Adrenal gland (tissue), 12 donors: ENCODE results near the gene UBAC1. TPM values are rescaled to one million over a fixed set of nuclear protein-coding genes. Genes with fewer than 3 reads are reported as not detected.

Experiments used
- DNase-seq, 7 donors: peaks; one replicate each; pipeline ENCODE4 v3.0.0-alpha.2; 2019 to 2020
- H3K27ac ChIP-seq, 5 donors: fragments of 200-600 bp; sonication (generic) in 4 of 5; 1 replicate in 3 of 5; 2 replicates in 2 of 5; pipeline versions ENCODE4 v1.5.1 to v1.8.0; 2016 to 2020; ENCODE audit warnings: mild to moderate bottlenecking in 1 of 5
- H3K27me3 ChIP-seq: fragments of 200-600 bp; 2 replicates; pipeline ENCODE4 v1.8.0; 2021
- H3K36me3 ChIP-seq, 2 donors: fragments of 200-600 bp; replicated peaks in 1 of 2; 1 replicate in 1 of 2; 2 replicates in 1 of 2; pipeline versions ENCODE4 v1.5.1 to v1.8.0; 2018 to 2022
- H3K4me1 ChIP-seq, 2 donors: fragments of 200-600 bp; replicated peaks in 1 of 2; 1 replicate in 1 of 2; 2 replicates in 1 of 2; pipeline versions ENCODE4 v1.5.1 to v1.8.0; 2018 to 2021
- H3K4me3 ChIP-seq, 4 donors: fragments of 200-600 bp; sonication (generic) in 3 of 4; one replicate each; pipeline ENCODE4 v1.5.1; 2016 to 2018
- H3K9me3 ChIP-seq, 3 donors: fragments of 200-600 bp; sonication (generic) in 1 of 3; replicated peaks in 1 of 3; 1 replicate in 2 of 3; 2 replicates in 1 of 3; pipeline versions ENCODE4 v1.5.1 to v1.8.0; 2016 to 2021
- CTCF ChIP-seq, 6 experiments: fragments of 450-650 bp in 4 of 6; fragments of 200-600 bp in 2 of 6; sonication (generic) in 1 of 6; IDR thresholded peaks; 1 replicate in 5 of 6; 2 replicates in 1 of 6; pipeline versions ENCODE4 v1.5.1 to v1.8.0; 2016 to 2021; ENCODE audit warnings: antibody characterized with exemption in 6 of 6, mild to moderate bottlenecking in 2 of 6, moderate library complexity in 1 of 6
- POLR2A ChIP-seq, 2 donors: fragments of 450-650 bp; IDR thresholded peaks; one replicate each; pipeline ENCODE4 v1.6.1; 2017; ENCODE audit warnings: antibody characterized with exemption in 2 of 2, mild to moderate bottlenecking in 2 of 2, moderate library complexity in 1 of 2
- WGBS, 4 donors: extraction: QIAGEN DNeasy Blood & Tissue Kit in 2 of 4; methylation state at CpG; one replicate each; pipeline versions ENCODE4 v1.1.5 to v1.1.7; 2013 to 2017; 5-methylcytosine and 5-hydroxymethylcytosine counted together
- intact Hi-C, 2 donors: fragments of 100-400 bp; cut with DNase I; formaldehyde crosslinking; loops; one replicate each; pipeline versions ENCODE4 v1.14.1 to v1.15.0; 2022 to 2023
- polyA plus RNA-seq, 3 donors: library from polyadenylated mRNA; stranded (reverse); fragments of 200-250 nt in 2 of 3; fragments of 350-450 nt in 1 of 3; fragmentation: Illumina TruSeq in 1 of 3; extraction: RNeasy Lipid Tissue Mini Kit (QIAGEN cat#74804) in 1 of 3; gene quantifications; one replicate each; pipeline ENCODE4 v1.2.3, GENCODE V29; 2013 to 2014
- total RNA-seq, 9 donors: library from RNA; depleted of rRNA in 4 of 9; stranded (reverse); fragments of >200 nt in 4 of 9; fragments of 120-200 nt in 1 of 9; fragmentation: NEBNext Ultra II Directional in 1 of 9; extraction: Animal tissue kit (Norgen Biotek cat#: 25700) in 1 of 9; gene quantifications; one replicate each; pipeline versions ENCODE4 v1.1.0 to v1.2.4, GENCODE V29; 2013 to 2023
- donor health status: healthy with polysubstance abuse.
- donor health status: Bipolar disorder and iron deficiency.
- donor health status: DM: yes; HTN: yes; CAD: no.
- donor health status: DM: no; HTN: no; CAD: no.
- donor health status: DM: no; HTN: no; CAD: no.
- donor health status: DM: yes; HTN: yes; CAD: no.

The UBAC1 gene
- total and polyA plus RNA-seq, 12 donors = 20.2 to 63.3 (median 37.9) TPM

DNA sequence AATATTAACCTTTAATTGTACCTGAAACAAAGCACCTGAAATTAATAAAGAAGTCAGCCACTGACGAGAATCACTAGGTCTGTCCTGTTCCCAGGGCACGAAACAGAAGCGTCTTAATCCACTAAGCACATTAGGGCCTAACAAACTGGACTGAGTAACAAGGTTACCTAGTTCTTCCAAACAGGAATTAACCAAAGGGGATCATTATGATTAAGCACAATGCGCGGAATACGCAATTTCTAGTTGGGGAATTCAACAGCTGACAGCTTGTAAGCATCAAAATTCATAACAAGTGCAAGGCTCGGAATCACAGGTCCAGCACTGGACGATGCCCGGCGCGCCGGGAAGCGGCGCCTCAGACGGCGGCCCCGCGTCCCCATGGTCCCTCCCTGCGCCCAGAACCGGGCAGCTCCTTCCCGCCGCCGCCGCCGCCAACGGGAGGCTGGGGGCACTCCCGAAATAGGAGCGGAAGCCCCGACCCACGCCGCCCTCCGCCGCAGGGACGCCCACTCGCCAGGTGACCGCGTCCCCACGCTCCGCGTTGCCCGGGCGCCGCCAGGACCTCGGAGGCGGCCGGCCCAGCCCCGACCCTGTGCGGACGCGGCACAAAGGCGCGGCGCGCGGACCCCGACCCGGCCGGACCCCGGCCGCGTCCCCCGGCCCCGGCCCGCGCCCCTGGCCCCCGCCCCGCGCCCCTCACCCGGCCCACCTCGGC, 54.7 kb downstream of the UBAC1 start:
- WGBS, 4 donors = 1 to 6% (median 1%) methylated on average over 8 to 70 of the region's 70 CpGs
- H3K36me3 ChIP-seq = no peaks in the 10 kb centered on the region
- intact Hi-C loops = no loop called here
- TF ChIP-seq POLR2A (IDR thresholded peaks at IDR 0.05) = peak in 1 of 2 donors; percentile 34
- no peak for TF ChIP-seq CTCF (IDR thresholded peaks at IDR 0.05)
- peaks cover 37 to 70% of the 10 kb centered on the region in 2 donors for H3K4me1 ChIP-seq
- H3K9me3 ChIP-seq = no peaks in the 10 kb centered on the region
- H3K4me3 ChIP-seq = peak overlapping the region in 2 of 4 donors; percentile 33 to 65
- DNase-seq = peak in 4 of 7 donors; percentile 33 to 49 (median 44)
- H3K27ac ChIP-seq = peak overlapping the region; percentile 44 to 88 (median 49)
- H3K27me3 ChIP-seq = no peaks in the 10 kb centered on the region

DNA sequence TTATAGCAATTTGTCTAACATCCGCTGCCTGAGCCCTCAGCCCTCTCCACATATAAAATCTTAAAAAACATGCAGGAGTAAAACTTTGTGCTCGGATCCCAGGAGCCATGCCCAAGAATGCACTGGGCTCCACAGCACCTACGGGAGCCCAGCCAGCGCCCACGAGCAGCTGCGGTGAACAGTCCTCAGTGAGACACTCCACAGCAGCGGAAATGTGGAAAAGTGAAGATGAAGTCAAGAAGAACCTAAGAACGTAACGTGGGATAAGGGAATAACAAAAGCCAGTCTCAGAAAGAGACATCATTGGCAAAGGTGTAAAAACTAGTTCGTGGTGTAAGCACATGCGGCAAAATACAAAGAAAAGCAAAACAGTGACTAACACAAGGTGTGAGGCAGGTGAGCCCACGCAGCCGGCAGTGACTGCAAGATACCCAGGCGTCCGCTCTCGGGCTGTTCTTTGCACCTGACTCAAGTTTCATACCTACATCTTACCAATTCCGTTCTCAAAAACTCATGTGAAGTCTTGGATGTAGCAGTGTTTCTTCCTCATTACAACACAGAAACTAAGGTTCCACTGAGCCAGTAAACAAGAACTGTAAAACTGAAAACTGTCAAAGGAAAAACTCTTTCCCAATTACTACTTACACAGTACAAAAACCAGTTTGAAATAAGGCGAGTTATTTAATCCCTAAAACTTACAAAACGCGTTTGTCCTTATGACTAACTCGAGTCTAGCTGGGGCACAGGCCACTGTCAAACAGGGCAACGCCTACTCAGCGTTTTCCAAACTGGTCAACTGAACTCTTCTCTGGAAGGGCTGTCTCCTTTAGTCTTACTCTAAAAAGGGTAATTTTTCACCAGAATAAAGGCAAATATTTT, 55.6 kb downstream of the UBAC1 start:
- peaks cover 46 to 78% of the 10 kb centered on the region in 2 donors for H3K4me1 ChIP-seq
- intact Hi-C loops = no loop called here
- peak overlapping the region; percentile 44 to 88 (median 49) for H3K27ac ChIP-seq

GRCh38 chr9:135903786-135904520, 57.2 kb downstream of the UBAC1 start:
- intact Hi-C loops = no loop called here
- peaks cover 46 to 70% of the 10 kb centered on the region in 2 donors for H3K4me1 ChIP-seq
- peak in 1 of 7 donors; percentile 43 for DNase-seq

More for the DNA sequence above, 55.6 kb downstream of the UBAC1 start:
- no peaks in the 10 kb centered on the region for H3K9me3 ChIP-seq
- H3K36me3 ChIP-seq = no peaks in the 10 kb centered on the region
- peak overlapping the region in 2 of 4 donors; percentile 33 to 65 for H3K4me3 ChIP-seq
- TF ChIP-seq POLR2A (IDR thresholded peaks at IDR 0.05) = no peak
- TF ChIP-seq CTCF (IDR thresholded peaks at IDR 0.05) = no peak
- 35 to 44% (median 41%) methylated on average over 23 of the region's 23 CpGs for WGBS, 4 donors
- peak in 4 of 7 donors; percentile 53 to 66 (median 60) for DNase-seq
- H3K27me3 ChIP-seq = no peaks in the 10 kb centered on the region

More at GRCh38 chr9:135903786-135904520, 57.2 kb downstream of the UBAC1 start:
- H3K36me3 ChIP-seq = no peaks in the 10 kb centered on the region
- H3K27ac ChIP-seq = peak overlapping the region in 3 of 5 donors; percentile 28 to 75 (median 68)
- H3K27me3 ChIP-seq = no peaks in the 10 kb centered on the region
- no peak overlapping the region for H3K4me3 ChIP-seq
- TF ChIP-seq CTCF (IDR thresholded peaks at IDR 0.05) = no peak
- no peak for TF ChIP-seq POLR2A (IDR thresholded peaks at IDR 0.05)
- H3K9me3 ChIP-seq = no peaks in the 10 kb centered on the region
- whole genome bisulfite sequencing, 4 donors = 76 to 86% (median 82%) methylated on average over 16 of the region's 16 CpGs
